Memory B cell (primary cell): ENCODE measurements around the gene SEC61B.

Experiments used
- ATAC-seq: fragments of 150-1000 bp; cut with Tn5 transposase; 2 replicates; pipeline ENCODE4 v1.10.0; 2021; ENCODE audit warnings: low read depth, mild to moderate bottlenecking, moderate library complexity
- DNase-seq, 2 donors: peaks; one replicate each; pipeline ENCODE4 v3.0.0; 2022; ENCODE audit warnings: low spot score in 2 of 2
- H3K27ac Mint-ChIP-seq: one replicate; pipeline ENCODE4 v1.8.0; 2022; ENCODE audit warnings: mild to moderate bottlenecking, moderate library complexity, mixed read lengths
- H3K27me3 Mint-ChIP-seq: one replicate; pipeline ENCODE4 v1.8.0; 2022; ENCODE audit warnings: mixed read lengths
- H3K36me3 Mint-ChIP-seq: one replicate; pipeline ENCODE4 v1.8.0; 2022; ENCODE audit warnings: mild to moderate bottlenecking, mixed read lengths
- H3K4me1 Mint-ChIP-seq: one replicate; pipeline ENCODE4 v1.8.0; 2022; ENCODE audit warnings: mixed read lengths
- H3K4me3 Mint-ChIP-seq: one replicate; pipeline ENCODE4 v1.8.0; 2022; ENCODE audit warnings: mild to moderate bottlenecking, moderate library complexity, mixed read lengths
- H3K9me3 Mint-ChIP-seq: one replicate; pipeline ENCODE4 v1.8.0; 2022; ENCODE audit warnings: mixed read lengths

SEC61B gene

GRCh38 chr9:99259231-99259918, 37.3 kb downstream of the SEC61B start:
- no peaks in the 10 kb centered on the region for H3K9me3 Mint-ChIP-seq
- ATAC-seq = peak; percentile 78
- no peak overlapping the region for H3K27ac Mint-ChIP-seq
- H3K36me3 Mint-ChIP-seq = no peaks in the 10 kb centered on the region
- peak overlapping the region; percentile 30 for H3K4me3 Mint-ChIP-seq
- no peak for DNase-seq
- H3K27me3 Mint-ChIP-seq = no peaks in the 10 kb centered on the region
- peaks cover 7% of the 10 kb centered on the region for H3K4me1 Mint-ChIP-seq

GRCh38 chr9:99261923-99262322, 39.8 kb downstream of the SEC61B start:
- ATAC-seq (no peak), DNase-seq (no peak)
- no peaks in the 10 kb centered on the region for H3K27me3 Mint-ChIP-seq
- no peak overlapping the region for H3K4me3 Mint-ChIP-seq
- H3K4me1 Mint-ChIP-seq = peaks cover 17% of the 10 kb centered on the region
- no peaks in the 10 kb centered on the region for H3K9me3 Mint-ChIP-seq
- H3K36me3 Mint-ChIP-seq = no peaks in the 10 kb centered on the region
- no peak overlapping the region for H3K27ac Mint-ChIP-seq

GRCh38 chr9:99262949-99263418, 40.9 kb downstream of the SEC61B start:
- DNase-seq = no peak
- Mint-ChIP-seq H3K36me3 (no peaks in the 10 kb centered on the region), H3K9me3 (no peaks in the 10 kb centered on the region), H3K4me1 (peaks cover 20% of the 10 kb centered on the region), H3K4me3 (no peak overlapping the region), H3K27ac (no peak overlapping the region), H3K27me3 (no peaks in the 10 kb centered on the region)
- peak; percentile 51 for ATAC-seq

- no peaks in the 10 kb centered on the region for H3K27me3 Mint-ChIP-seq
- H3K9me3 Mint-ChIP-seq = no peaks in the 10 kb centered on the region
- DNase-seq (no peak), ATAC-seq (no peak)
- no peaks in the 10 kb centered on the region for H3K36me3 Mint-ChIP-seq
- no peak overlapping the region for H3K4me3 Mint-ChIP-seq
- H3K27ac Mint-ChIP-seq = no peak overlapping the region
- peaks cover 20% of the 10 kb centered on the region for H3K4me1 Mint-ChIP-seq
These were observed 42.1 kb downstream of the SEC61B start for GRCh38 chr9:99264070-99264680.

- Mint-ChIP-seq H3K4me3 (no peak overlapping the region), H3K9me3 (no peaks in the 10 kb centered on the region), H3K27ac (no peak overlapping the region), H3K27me3 (no peaks in the 10 kb centered on the region), H3K36me3 (no peaks in the 10 kb centered on the region), H3K4me1 (peaks cover 17% of the 10 kb centered on the region)
- DNase-seq (no peak), ATAC-seq (no peak)
These were observed 43.6 kb downstream of the SEC61B start for GRCh38 chr9:99265691-99266090.

- no peaks in the 10 kb centered on the region for H3K9me3 Mint-ChIP-seq
- H3K27me3 Mint-ChIP-seq = no peaks in the 10 kb centered on the region
- ATAC-seq (peak; percentile 75), DNase-seq (peak; percentile 67 to 73)
- H3K36me3 Mint-ChIP-seq = no peaks in the 10 kb centered on the region
- peak overlapping the region; percentile 63 for H3K4me3 Mint-ChIP-seq
- H3K4me1 Mint-ChIP-seq = peaks cover 17% of the 10 kb centered on the region
- H3K27ac Mint-ChIP-seq = peak overlapping the region; percentile 85
These were observed 44.4 kb downstream of the SEC61B start for GRCh38 chr9:99266255-99267023.

GRCh38 chr9:99269416-99269815, 47.3 kb downstream of the SEC61B start:
- Mint-ChIP-seq H3K27me3 (no peaks in the 10 kb centered on the region), H3K4me1 (peaks cover 13% of the 10 kb centered on the region), H3K9me3 (no peaks in the 10 kb centered on the region), H3K27ac (no peak overlapping the region), H3K4me3 (no peak overlapping the region), H3K36me3 (no peaks in the 10 kb centered on the region)
- ATAC-seq = no peak
- DNase-seq = no peak

- Mint-ChIP-seq H3K9me3 (no peaks in the 10 kb centered on the region), H3K36me3 (no peaks in the 10 kb centered on the region), H3K4me3 (no peak overlapping the region), H3K4me1 (peaks cover 9% of the 10 kb centered on the region), H3K27me3 (no peaks in the 10 kb centered on the region), H3K27ac (no peak overlapping the region)
- no peak for ATAC-seq
- no peak for DNase-seq
These were observed 48.4 kb downstream of the SEC61B start for GRCh38 chr9:99270491-99270890.

GRCh38 chr9:99272836-99273235, 50.8 kb downstream of the SEC61B start:
- Mint-ChIP-seq H3K4me3 (no peak overlapping the region), H3K27me3 (no peaks in the 10 kb centered on the region), H3K9me3 (no peaks in the 10 kb centered on the region), H3K36me3 (no peaks in the 10 kb centered on the region), H3K27ac (no peak overlapping the region), H3K4me1 (no peaks in the 10 kb centered on the region)
- no peak for ATAC-seq
- DNase-seq = no peak

GRCh38 chr9:99274016-99274415, 51.9 kb downstream of the SEC61B start:
- DNase-seq (no peak), ATAC-seq (no peak)
- no peak overlapping the region for H3K4me3 Mint-ChIP-seq
- no peaks in the 10 kb centered on the region for H3K27me3 Mint-ChIP-seq
- no peaks in the 10 kb centered on the region for H3K36me3 Mint-ChIP-seq
- H3K4me1 Mint-ChIP-seq = no peaks in the 10 kb centered on the region
- H3K9me3 Mint-ChIP-seq = no peaks in the 10 kb centered on the region
- no peak overlapping the region for H3K27ac Mint-ChIP-seq

- Mint-ChIP-seq H3K4me3 (no peak overlapping the region), H3K27ac (no peak overlapping the region), H3K4me1 (no peaks in the 10 kb centered on the region), H3K36me3 (no peaks in the 10 kb centered on the region), H3K9me3 (no peaks in the 10 kb centered on the region), H3K27me3 (no peaks in the 10 kb centered on the region)
- no peak for ATAC-seq
- no peak for DNase-seq
These were observed 52.4 kb downstream of the SEC61B start for GRCh38 chr9:99274495-99274894.
